Fibroblast of skin of left biceps (primary cell): Measurements from ENCODE around the gene ACOXL.

Experiments used
- DNase-seq, 2 experiments: peaks; one replicate each; pipeline ENCODE4 v3.0.0-alpha.2; 2013; ENCODE audit warnings: low read depth in 2 of 2

The ACOXL gene

GRCh38 chr2:111135237-111135909 is 403.0 kb downstream of the ACOXL start:
- no peak for DNase-seq

- DNase-seq = no peak
Measured at GRCh38 chr2:111135910-111136297, 403.5 kb downstream of the ACOXL start.

GRCh38 chr2:111138839-111139238 is 406.5 kb downstream of the ACOXL start:
- no peak for DNase-seq

- no peak for DNase-seq
Measured at GRCh38 chr2:111139637-111140317, 407.4 kb downstream of the ACOXL start.

GRCh38 chr2:111140815-111141214 is 408.4 kb downstream of the ACOXL start:
- no peak for DNase-seq

GRCh38 chr2:111142101-111142500 is 409.7 kb downstream of the ACOXL start:
- no peak for DNase-seq

- no peak for DNase-seq
Measured at GRCh38 chr2:111143107-111143842, 410.9 kb downstream of the ACOXL start.

- DNase-seq = no peak
Measured at GRCh38 chr2:111143843-111144198, 411.4 kb downstream of the ACOXL start.

GRCh38 chr2:111145103-111145760 is 412.9 kb downstream of the ACOXL start:
- no peak for DNase-seq

GRCh38 chr2:111145951-111146350 is 413.6 kb downstream of the ACOXL start:
- no peak for DNase-seq

- no peak for DNase-seq
Measured at GRCh38 chr2:111148225-111148873, 416.0 kb downstream of the ACOXL start.

- no peak for DNase-seq
Measured at GRCh38 chr2:111148925-111149324, 416.6 kb downstream of the ACOXL start.

- no peak for DNase-seq
Measured at GRCh38 chr2:111149882-111150455, 417.6 kb downstream of the ACOXL start.

- no peak for DNase-seq
Measured at GRCh38 chr2:111154758-111155157, 422.4 kb downstream of the ACOXL start.

GRCh38 chr2:111155610-111156009 is 423.2 kb downstream of the ACOXL start:
- no peak for DNase-seq

GRCh38 chr2:111156529-111156928 is 424.2 kb downstream of the ACOXL start:
- no peak for DNase-seq

- no peak for DNase-seq
Measured at GRCh38 chr2:111157071-111157661, 424.8 kb downstream of the ACOXL start.

- DNase-seq = no peak
Measured at GRCh38 chr2:111157798-111158197, 425.4 kb downstream of the ACOXL start.

- DNase-seq = no peak
Measured at GRCh38 chr2:111159641-111160040, 427.3 kb downstream of the ACOXL start.

- peak; percentile 57 to 62 for DNase-seq
Measured at GRCh38 chr2:111160758-111161157, 428.4 kb downstream of the ACOXL start.

GRCh38 chr2:111161971-111162370 is 429.6 kb downstream of the ACOXL start:
- DNase-seq = no peak
